Keratinocyte (primary cell): ENCODE measurements around the gene SLX4IP. TPM values are rescaled to one million over a fixed set of nuclear protein-coding genes. Genes with fewer than 3 reads are reported as not detected.

Experiments
- DNase-seq: peaks from one replicate; pipeline ENCODE4 v3.0.0-alpha.2; 2011; ENCODE audit warnings: low read depth, missing footprints, low spot score
- FAIRE-seq: peaks from 2 replicates; lab custom pipeline; 2011; peaks lifted over from hg19 to GRCh38; lab: Jason Lieb, UNC
- H2AFZ ChIP-seq: 2 replicates; pipeline ENCODE4 v1.6.0; 2012; ENCODE audit warnings: low read length, control low read depth, inconsistent platforms; ENCODE audit not compliant: control insufficient read depth
- H3K27ac ChIP-seq: 2 replicates; pipeline ENCODE4 v1.5.1; 2011; ENCODE audit warnings: low read length; ENCODE audit not compliant: control insufficient read depth, insufficient read depth
- H3K27me3 ChIP-seq: 3 replicates; pipeline ENCODE4 v1.6.0; 2011; ENCODE audit warnings: low read length; ENCODE audit not compliant: control insufficient read depth, insufficient read depth; ENCODE audit errors: extremely low read depth
- H3K36me3 ChIP-seq, 2 experiments: 2 replicates in 1 of 2; 3 replicates in 1 of 2; pipeline ENCODE4 v1.5.1; 2011; ENCODE audit warnings: low read length in 2 of 2, mild to moderate bottlenecking in 1 of 2; ENCODE audit not compliant: control insufficient read depth in 2 of 2, insufficient read depth in 2 of 2; ENCODE audit errors: extremely low read depth in 1 of 2
- H3K4me1 ChIP-seq: 3 replicates; pipeline ENCODE4 v1.5.1; 2011; ENCODE audit warnings: low read length; ENCODE audit not compliant: control insufficient read depth, insufficient read depth; ENCODE audit errors: extremely low read depth
- H3K4me2 ChIP-seq: 3 replicates; pipeline ENCODE4 v1.6.0; 2011; ENCODE audit warnings: low read depth, low read length; ENCODE audit not compliant: control insufficient read depth, insufficient read depth; ENCODE audit errors: extremely low read depth
- H3K4me3 ChIP-seq, 3 experiments: fragments of 200-600 bp in 1 of 3; sonication (generic) in 1 of 3; 2 replicates in 2 of 3; 3 replicates in 1 of 3; pipeline ENCODE4 v1.5.1; 2011 to 2016; ENCODE audit warnings: low read length in 3 of 3, mild to moderate bottlenecking in 3 of 3, control low read depth in 2 of 3, inconsistent platforms in 1 of 3, low read depth in 1 of 3, mixed read lengths in 1 of 3, mixed run types in 1 of 3, moderate library complexity in 1 of 3; ENCODE audit not compliant: control insufficient read depth in 2 of 3, insufficient read depth in 2 of 3; ENCODE audit errors: extremely low read depth in 1 of 3
- H3K79me2 ChIP-seq: 2 replicates; pipeline ENCODE4 v1.6.0; 2012; ENCODE audit warnings: low read length; ENCODE audit not compliant: control insufficient read depth, insufficient read depth
- H3K9ac ChIP-seq: 3 replicates; pipeline ENCODE4 v1.6.0; 2011; ENCODE audit warnings: low read length; ENCODE audit not compliant: control insufficient read depth, insufficient read depth; ENCODE audit errors: extremely low read depth
- H3K9me1 ChIP-seq: 3 replicates; pipeline ENCODE4 v1.6.0; 2011; ENCODE audit warnings: low read length; ENCODE audit not compliant: control insufficient read depth, insufficient read depth; ENCODE audit errors: extremely low read depth
- H3K9me3 ChIP-seq: 2 replicates; pipeline ENCODE4 v1.5.1; 2012; ENCODE audit warnings: low read depth, low read length; ENCODE audit not compliant: control insufficient read depth
- H4K20me1 ChIP-seq: 3 replicates; pipeline ENCODE4 v1.6.0; 2011; ENCODE audit warnings: low read length; ENCODE audit not compliant: control insufficient read depth, insufficient read depth; ENCODE audit errors: extremely low read depth
- EZH2 ChIP-seq: IDR thresholded peaks from one replicate; pipeline ENCODE4 v1.6.1; 2012; ENCODE audit warnings: inconsistent platforms, mild to moderate bottlenecking, low read length, moderate library complexity
- dilution Hi-C: fragments of 300-500 bp; cut with MboI; formaldehyde crosslinking; loops from one replicate; pipeline ENCODE4 v1.7.0; 2020; ENCODE audit warnings: low sequenced_read_pairs; ENCODE audit not compliant: extremely low pct_ligation_motif_present
- polyA plus RNA-seq, 5 experiments: library from polyadenylated mRNA; depleted of rRNA in 3 of 5; stranded (reverse) in 3 of 5; stranded (forward) in 1 of 5; unstranded in 1 of 5; fragments of >200 nt; gene quantifications; 1 replicate in 1 of 5; 2 replicates in 3 of 5; 3 replicates in 1 of 5; pipeline versions ENCODE4 v1.2.1 to v1.2.3, GENCODE V29; 2011 to 2012; ENCODE audit warnings: missing spikeins in 2 of 5, low read depth in 1 of 5, low replicate concordance in 1 of 5
- TF ChIP-seq, protein P1 (sequence below), 3 experiments: IDR thresholded peaks in 1 of 3; conservative IDR thresholded peaks in 1 of 3; optimal IDR thresholded peaks in 1 of 3; 2 replicates in 2 of 3; 3 replicates in 1 of 3; pipeline versions ENCODE3 to v1.5.1; 2011; ENCODE audit warnings: low read length in 3 of 3, mild to moderate bottlenecking in 3 of 3, moderate library complexity in 2 of 3, control low read depth in 1 of 3, inconsistent platforms in 1 of 3; ENCODE audit not compliant: insufficient read depth in 2 of 3; ENCODE audit errors: extremely low read depth in 1 of 3

The SLX4IP gene
- polyA plus RNA-seq, 1 donor (not counting 4 experiments of a cell fraction or from before 2014, with no cell fraction given), result 3.0 TPM

DNA sequence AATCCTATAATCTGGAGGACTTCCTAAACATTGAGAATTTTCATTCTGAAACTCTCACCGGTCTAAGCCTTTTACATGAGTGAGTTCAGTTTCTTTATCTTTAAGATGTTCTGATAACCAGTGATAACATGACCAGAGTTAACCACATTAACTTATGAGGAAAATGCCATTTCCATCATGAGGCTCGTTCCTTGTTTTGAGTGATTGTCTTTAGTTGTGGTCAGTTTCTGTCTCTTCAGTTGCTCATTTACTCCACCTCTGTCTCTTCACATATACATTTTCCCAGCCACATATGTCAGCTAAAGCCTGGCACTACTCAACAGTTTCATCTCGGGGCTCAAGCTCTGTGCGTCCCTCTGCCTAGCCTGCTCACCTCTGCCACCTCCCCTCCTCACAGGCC, 168.3 kb downstream of the SLX4IP start:
- Histone ChIP-seq H3K9ac (no peak overlapping the region), H2AFZ (no peak overlapping the region), H3K4me3 (no peak overlapping the region), H3K79me2 (no peaks in the 10 kb centered on the region), H3K9me1 (no peaks in the 10 kb centered on the region), H3K27me3 (no peaks in the 10 kb centered on the region), H4K20me1 (no peaks in the 10 kb centered on the region), H3K9me3 (no peaks in the 10 kb centered on the region), H3K4me1 (peaks cover 32% of the 10 kb centered on the region), H3K4me2 (no peak overlapping the region), H3K27ac (no peak overlapping the region), H3K36me3 (peaks cover 0 to 3% of the 10 kb centered on the region in 2 experiments)
- FAIRE-seq (peak; percentile 65), DNase-seq (no peak)
- TF ChIP-seq EZH2, result no peak
- TF ChIP-seq, protein P1, sequence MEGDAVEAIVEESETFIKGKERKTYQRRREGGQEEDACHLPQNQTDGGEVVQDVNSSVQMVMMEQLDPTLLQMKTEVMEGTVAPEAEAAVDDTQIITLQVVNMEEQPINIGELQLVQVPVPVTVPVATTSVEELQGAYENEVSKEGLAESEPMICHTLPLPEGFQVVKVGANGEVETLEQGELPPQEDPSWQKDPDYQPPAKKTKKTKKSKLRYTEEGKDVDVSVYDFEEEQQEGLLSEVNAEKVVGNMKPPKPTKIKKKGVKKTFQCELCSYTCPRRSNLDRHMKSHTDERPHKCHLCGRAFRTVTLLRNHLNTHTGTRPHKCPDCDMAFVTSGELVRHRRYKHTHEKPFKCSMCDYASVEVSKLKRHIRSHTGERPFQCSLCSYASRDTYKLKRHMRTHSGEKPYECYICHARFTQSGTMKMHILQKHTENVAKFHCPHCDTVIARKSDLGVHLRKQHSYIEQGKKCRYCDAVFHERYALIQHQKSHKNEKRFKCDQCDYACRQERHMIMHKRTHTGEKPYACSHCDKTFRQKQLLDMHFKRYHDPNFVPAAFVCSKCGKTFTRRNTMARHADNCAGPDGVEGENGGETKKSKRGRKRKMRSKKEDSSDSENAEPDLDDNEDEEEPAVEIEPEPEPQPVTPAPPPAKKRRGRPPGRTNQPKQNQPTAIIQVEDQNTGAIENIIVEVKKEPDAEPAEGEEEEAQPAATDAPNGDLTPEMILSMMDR (optimal IDR thresholded peaks at IDR 0.05 in 1 of 3, IDR thresholded peaks at IDR 0.05 in 1 of 3, conservative IDR thresholded peaks at IDR 0.05 in 1 of 3; ENCODE audit: extremely low read depth in 1 of 3, insufficient read depth in 2 of 3, low read length in 3 of 3), result no peak
- dilution Hi-C loops, result no loop called here

DNA sequence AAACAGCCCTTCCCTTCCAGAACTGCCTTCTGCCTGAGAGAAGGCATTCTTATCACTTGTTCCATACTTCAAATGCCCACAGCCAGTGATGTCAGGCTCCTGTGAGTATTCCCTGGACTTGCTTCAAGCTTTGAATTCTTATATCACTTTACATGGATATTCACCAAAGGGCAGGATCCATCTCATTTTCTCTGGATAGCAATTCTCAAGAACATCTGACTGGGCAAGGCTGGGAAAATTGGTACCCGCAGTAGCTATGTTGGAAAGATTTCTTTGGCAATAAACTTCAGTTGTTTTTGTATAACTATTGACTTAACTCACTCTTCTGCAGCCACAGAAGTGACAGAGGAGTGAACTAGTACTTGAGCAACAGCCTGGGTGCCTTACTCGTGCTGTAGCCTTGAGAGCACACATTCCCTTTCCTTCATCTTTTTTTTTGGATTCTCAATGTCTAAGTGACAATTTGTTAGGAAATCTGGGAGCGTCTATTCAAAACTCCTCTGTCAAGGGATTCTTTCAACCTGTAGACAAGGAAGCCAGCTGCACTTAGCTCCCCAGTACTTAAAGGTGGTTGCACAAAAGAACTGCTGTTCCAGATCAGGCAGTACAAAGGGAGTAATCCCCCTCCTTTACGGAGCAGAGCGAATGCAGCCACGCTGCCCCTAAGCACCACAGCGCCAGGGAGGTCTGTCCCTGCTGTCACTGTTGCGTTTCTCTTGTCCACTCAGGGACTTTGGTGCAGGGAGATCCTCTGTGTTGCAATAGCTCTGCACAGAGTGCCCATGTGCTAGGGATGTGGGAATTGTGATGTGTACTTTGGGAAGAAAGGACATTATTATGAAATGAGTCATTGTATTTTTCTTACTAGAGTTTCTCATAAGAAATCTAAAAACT, 169.1 kb downstream of the SLX4IP start:
- H3K36me3 ChIP-seq, result peaks cover 0 to 3% of the 10 kb centered on the region in 2 experiments
- FAIRE-seq, result peak; percentile 96
- no peak for DNase-seq
- peak overlapping the region; percentile 30 for H3K27ac ChIP-seq
- no peaks in the 10 kb centered on the region for H4K20me1 ChIP-seq
- TF ChIP-seq, protein P1 (optimal IDR thresholded peaks at IDR 0.05 in 1 of 3, IDR thresholded peaks at IDR 0.05 in 1 of 3, conservative IDR thresholded peaks at IDR 0.05 in 1 of 3; ENCODE audit: extremely low read depth in 1 of 3, insufficient read depth in 2 of 3, low read length in 3 of 3), result no peak
- no peak for TF ChIP-seq EZH2
- H3K4me2 ChIP-seq, result peak overlapping the region; percentile 7
- no peaks in the 10 kb centered on the region for H3K9me1 ChIP-seq
- peak overlapping the region; percentile 8 for H3K9ac ChIP-seq
- H3K4me1 ChIP-seq, result peaks cover 26% of the 10 kb centered on the region
- dilution Hi-C loops, result no loop called here
- H3K9me3 ChIP-seq, result no peaks in the 10 kb centered on the region
- H3K4me3 ChIP-seq, result no peak overlapping the region
- no peaks in the 10 kb centered on the region for H3K27me3 ChIP-seq
- no peak overlapping the region for H2AFZ ChIP-seq
- H3K79me2 ChIP-seq, result no peaks in the 10 kb centered on the region
